H1 (cell line): ENCODE measurements around the gene DIP2C. TPM values are rescaled to one million over a fixed set of nuclear protein-coding genes. Genes with fewer than 3 reads are reported as not detected.

ENCODE experiments used
- CTCF ChIA-PET: fragments of 300-600 bp; sonication (Branson Sonifier 250); formaldehyde crosslinking; loops from one replicate; lab custom pipeline; 2021; ENCODE audit not compliant: partially characterized antibody; lab: Charles Lee
- POLR2A ChIA-PET: fragments of 300-600 bp; sonication (Branson Sonifier 250); formaldehyde crosslinking; loops from one replicate; lab custom pipeline; 2021; ENCODE audit warnings: inconsistent platforms; ENCODE audit not compliant: partially characterized antibody; lab: Charles Lee
- DNase-seq, 2 experiments: peaks; one replicate each; pipeline versions ENCODE4 v3.0.0 to v3.0.0-alpha.2; 2010 to 2022; ENCODE audit warnings: low spot score in 2 of 2, low read depth in 1 of 2, mixed read lengths in 1 of 2
- FAIRE-seq: peaks from 2 replicates; lab custom pipeline; 2011; peaks lifted over from hg19 to GRCh38; lab: Jason Lieb, UNC
- H2AFZ ChIP-seq: 2 replicates; pipeline ENCODE4 v1.8.1; 2012; ENCODE audit warnings: low read length, inconsistent platforms
- H2AK5ac ChIP-seq: 2 replicates; pipeline ENCODE4 v1.6.1; 2013; ENCODE audit warnings: low read depth, low read length
- H2BK120ac ChIP-seq: replicated peaks from 2 replicates; pipeline ENCODE3; 2013; ENCODE audit warnings: low read depth, low read length, inconsistent platforms
- H2BK12ac ChIP-seq: 2 replicates; pipeline ENCODE4 v1.6.1; 2013; ENCODE audit warnings: low read depth, low read length
- H2BK15ac ChIP-seq: 2 replicates; pipeline ENCODE4 v1.6.1; 2013; ENCODE audit warnings: low read length
- H2BK20ac ChIP-seq: 2 replicates; pipeline ENCODE4 v1.6.1; 2013; ENCODE audit warnings: low read length
- H2BK5ac ChIP-seq: 2 replicates; pipeline ENCODE4 v1.6.1; 2013; ENCODE audit warnings: low read depth, low read length
- H3K14ac ChIP-seq: 2 replicates; pipeline ENCODE4 v1.6.1; 2013; ENCODE audit warnings: inconsistent platforms; ENCODE audit not compliant: insufficient read length
- H3K18ac ChIP-seq: 2 replicates; pipeline ENCODE4 v1.6.1; 2013; ENCODE audit warnings: low read length; ENCODE audit errors: extremely low read depth
- H3K23ac ChIP-seq: 2 replicates; pipeline ENCODE4 v1.6.1; 2013; ENCODE audit warnings: inconsistent platforms; ENCODE audit not compliant: insufficient read length
- H3K23me2 ChIP-seq: 2 replicates; pipeline ENCODE4 v1.6.1; 2013; ENCODE audit warnings: low read depth, low read length
- H3K27ac ChIP-seq: 2 replicates; pipeline ENCODE4 v1.6.1; 2011; ENCODE audit warnings: low read depth, low read length, inconsistent platforms
- H3K27me3 ChIP-seq, 4 experiments: replicated peaks in 1 of 4; 1 replicate in 1 of 4; 2 replicates in 3 of 4; pipeline versions ENCODE4 v1.6.1 to v1.8.1; 2011 to 2013; ENCODE audit warnings: low read length in 3 of 4, mild to moderate bottlenecking in 3 of 4, inconsistent platforms in 2 of 4, mixed read lengths in 2 of 4, moderate library complexity in 1 of 4; ENCODE audit not compliant: control insufficient read depth in 3 of 4, insufficient read depth in 3 of 4; ENCODE audit errors: extremely low read depth in 1 of 4
- H3K36me3 ChIP-seq, 4 experiments: 2 replicates each; pipeline versions ENCODE4 v1.6.1 to v1.8.1; 2011 to 2013; ENCODE audit warnings: mild to moderate bottlenecking in 4 of 4, low read length in 3 of 4, moderate library complexity in 2 of 4, control low read depth in 1 of 4, inconsistent platforms in 1 of 4; ENCODE audit not compliant: insufficient read depth in 4 of 4, control insufficient read depth in 2 of 4
- H3K4ac ChIP-seq: replicated peaks from 2 replicates; pipeline ENCODE3; 2013; ENCODE audit warnings: low read length, low read depth, mixed read lengths, inconsistent platforms; ENCODE audit not compliant: insufficient read length
- H3K4me1 ChIP-seq, 4 experiments: replicated peaks in 1 of 4; 1 replicate in 1 of 4; 2 replicates in 3 of 4; pipeline versions ENCODE4 v1.6.1 to v1.8.1; 2011 to 2013; ENCODE audit warnings: low read length in 3 of 4, inconsistent platforms in 2 of 4, mixed read lengths in 1 of 4; ENCODE audit not compliant: insufficient read depth in 4 of 4, control insufficient read depth in 3 of 4
- H3K4me2 ChIP-seq, 2 experiments: 2 replicates each; pipeline versions ENCODE4 v1.6.1 to v1.8.1; 2011 to 2013; ENCODE audit warnings: low read depth in 2 of 2, low read length in 2 of 2, control low read depth in 1 of 2, inconsistent platforms in 1 of 2, mild to moderate bottlenecking in 1 of 2; ENCODE audit not compliant: insufficient read depth in 1 of 2
- H3K4me3 ChIP-seq, 4 experiments: fragments of 200-600, 300-600 bp in 1 of 4; sonication (generic), shearing (Covaris generic), sonication (Bioruptor Twin) in 1 of 4; 2 replicates each; pipeline versions ENCODE4 v1.5.1 to v1.8.1; 2011 to 2016; ENCODE audit warnings: low read length in 4 of 4, low read depth in 3 of 4, control low read depth in 2 of 4, inconsistent platforms in 2 of 4, mild to moderate bottlenecking in 2 of 4, mixed read lengths in 1 of 4, moderate library complexity in 1 of 4; ENCODE audit not compliant: insufficient read depth in 2 of 4; ENCODE audit errors: extremely low read depth in 1 of 4
- H3K56ac ChIP-seq: replicated peaks from 2 replicates; pipeline ENCODE3; 2013; ENCODE audit warnings: low read depth, mild to moderate bottlenecking, mixed read lengths, low read length, inconsistent platforms; ENCODE audit not compliant: insufficient read length
- H3K79me1 ChIP-seq: 2 replicates; pipeline ENCODE4 v1.6.1; 2013; ENCODE audit warnings: low read depth, low read length, control low read depth
- H3K79me2 ChIP-seq, 2 experiments: 2 replicates each; pipeline versions ENCODE4 v1.6.1 to v1.8.1; 2012 to 2013; ENCODE audit warnings: low read length in 2 of 2, mild to moderate bottlenecking in 2 of 2, inconsistent platforms in 1 of 2; ENCODE audit not compliant: insufficient read depth in 2 of 2, control insufficient read depth in 1 of 2
- H3K9ac ChIP-seq, 4 experiments: replicated peaks in 1 of 4; 1 replicate in 1 of 4; 2 replicates in 3 of 4; pipeline versions ENCODE4 v1.6.1 to v1.8.1; 2011 to 2013; ENCODE audit warnings: low read depth in 3 of 4, low read length in 3 of 4, control low read depth in 2 of 4, mild to moderate bottlenecking in 2 of 4, moderate library complexity in 2 of 4, inconsistent platforms in 1 of 4; ENCODE audit errors: extremely low read depth in 1 of 4
- H3K9me3 ChIP-seq, 2 experiments: 2 replicates each; pipeline versions ENCODE4 v1.6.1 to v1.8.1; 2012 to 2013; ENCODE audit warnings: mild to moderate bottlenecking in 2 of 2, moderate library complexity in 2 of 2, control low read depth in 1 of 2, inconsistent platforms in 1 of 2, low read depth in 1 of 2, low read length in 1 of 2, mixed read lengths in 1 of 2; ENCODE audit not compliant: insufficient read depth in 2 of 2
- H4K20me1 ChIP-seq, 2 experiments: replicated peaks in 1 of 2; 2 replicates each; pipeline versions ENCODE3 to v1.8.1; 2011 to 2013; ENCODE audit warnings: inconsistent platforms in 2 of 2, low read length in 2 of 2, mild to moderate bottlenecking in 1 of 2; ENCODE audit not compliant: insufficient read depth in 2 of 2, control insufficient read depth in 1 of 2
- H4K5ac ChIP-seq: 2 replicates; pipeline ENCODE4 v1.6.1; 2013; ENCODE audit warnings: low read length, low read depth, mixed read lengths, inconsistent platforms; ENCODE audit not compliant: insufficient read length
- H4K8ac ChIP-seq: 2 replicates; pipeline ENCODE4 v1.8.0; 2013; ENCODE audit warnings: mild to moderate bottlenecking, moderate library complexity, low read length, inconsistent platforms; ENCODE audit not compliant: insufficient read depth; ENCODE audit errors: extremely low read depth
- H4K91ac ChIP-seq: replicated peaks from 2 replicates; pipeline ENCODE3; 2013; ENCODE audit warnings: low read length, mixed read lengths, inconsistent platforms; ENCODE audit not compliant: insufficient read length
- RAD21 ChIP-seq, 2 experiments: IDR thresholded peaks in 1 of 2; conservative IDR thresholded peaks in 1 of 2; 2 replicates each; pipeline ENCODE4 v1.6.1; 2011; ENCODE audit warnings: low read depth in 2 of 2, low read length in 2 of 2, improper control_type of control experiment in 1 of 2, inconsistent platforms in 1 of 2, mild to moderate bottlenecking in 1 of 2, moderate library complexity in 1 of 2
- WGBS, 2 experiments: shearing (Covaris generic) in 1 of 2; methylation state at CpG; one replicate each; pipeline versions ENCODE4 v1.1.6 to v1.1.7; 2013 to 2015; ENCODE audit warnings: low lambda C conversion rate in 2 of 2, mixed read lengths in 2 of 2, inconsistent platforms in 1 of 2, low coverage in 1 of 2, missing lambda C conversion rate in 1 of 2; ENCODE audit not compliant: insufficient replicate concordance in 2 of 2, insufficient coverage in 1 of 2, insufficient read length in 1 of 2; ENCODE audit errors: extremely low coverage in 1 of 2, missing lambda C conversion rate in 1 of 2; 5-methylcytosine and 5-hydroxymethylcytosine counted together
- polyA plus RNA-seq, 7 experiments: library from polyadenylated mRNA; depleted of rRNA in 3 of 7; stranded (reverse) in 5 of 7; unstranded in 2 of 7; fragments of >200 nt in 5 of 7; fragments of 200-250 nt in 2 of 7; gene quantifications; 1 replicate in 5 of 7; 2 replicates in 1 of 7; 4 replicates in 1 of 7; pipeline versions ENCODE4 v1.2.1 to v1.2.3, GENCODE V29; 2011 to 2013; ENCODE audit warnings: missing spikeins in 2 of 7, mixed read lengths in 2 of 7
- total RNA-seq: library from RNA; stranded (reverse); fragmentation: NEBNext Ultra II Directional; extraction: Animal tissue kit (Norgen Biotek cat#: 25700); gene quantifications from 2 replicates; pipeline ENCODE4 v1.2.1, GENCODE V29; 2021

The DIP2C gene
- total and polyA plus RNA-seq, 2 of the 8 experiments (the other 6 are each of a cell fraction or from before 2014, with no cell fraction given) = 3.8 to 9.3 TPM

GRCh38 chr10:338171-339037 lies 351.1 kb downstream of the DIP2C start:
- FAIRE-seq (no peak), DNase-seq (no peak)
- Histone ChIP-seq H3K4me3 (no peak overlapping the region), H3K4ac (no peak overlapping the region), H3K27me3 (no peaks in the 10 kb centered on the region), H3K14ac (no peak overlapping the region), H2BK15ac (no peak overlapping the region), H2BK5ac (no peak overlapping the region), H3K79me1 (no peaks in the 10 kb centered on the region), H2BK12ac (no peak overlapping the region), H3K56ac (no peak overlapping the region), H4K5ac (no peak overlapping the region), H3K9me3 (no peaks in the 10 kb centered on the region; a peak in 1 of 4 replicates), H4K20me1 (peaks cover 0 to 2% of the 10 kb centered on the region in 2 experiments), H2AK5ac (no peak overlapping the region), H3K79me2 (no peaks in the 10 kb centered on the region), H3K23me2 (no peaks in the 10 kb centered on the region; the same call in 1 of the 2 replicates), H3K9ac (no peak overlapping the region), H4K8ac (no peak overlapping the region; the same call in 1 of the 2 replicates), H3K4me2 (no peak overlapping the region), H3K27ac (no peak overlapping the region), H2BK120ac (no peak overlapping the region), H2AFZ (no peak overlapping the region), H3K23ac (no peak overlapping the region), H3K36me3 (peaks cover 0 to 5% (median 2%) of the 10 kb centered on the region in 4 experiments; a peak in 4 of 8 replicates), H2BK20ac (no peak overlapping the region), H3K4me1 (no peaks in the 10 kb centered on the region), H3K18ac (no peak overlapping the region), H4K91ac (no peak overlapping the region)
- WGBS, 2 experiments = 90 to 100% methylated on average over 2 to 28 of the region's 33 CpGs
- ChIA-PET CTCF (interaction anchor here (1.2 to 1.8 kb wide), 4 partner anchors 11 to 162 kb away, joined by 3 to 7 read pairs (median 4); no protein-coding TSS in a partner anchor), POLR2A (interaction anchor here (0.6 kb wide), 1 partner anchor 23 kb away, joined by 4 read pairs; no protein-coding TSS in a partner anchor)
- no peak for TF ChIP-seq RAD21 (IDR thresholded peaks at IDR 0.05 in 1 of 2, conservative IDR thresholded peaks at IDR 0.05 in 1 of 2; ENCODE audit: low read depth in 2 of 2, low read length in 2 of 2)
